Trophoblast cell (in vitro differentiated cells and primary cell): Measurements from ENCODE around the gene CXCL3.

Source experiments
- DNase-seq, 2 donors: peaks; one replicate each; pipeline ENCODE4 v3.0.0-alpha.2; 2016
- H2AFZ ChIP-seq: 2 replicates; pipeline ENCODE4 v1.6.1; 2013; ENCODE audit warnings: low read length, moderate library complexity, mild to moderate bottlenecking; ENCODE audit not compliant: insufficient read depth, poor library complexity
- H2AK5ac ChIP-seq: 2 replicates; pipeline ENCODE4 v1.6.1; 2013; ENCODE audit warnings: mild to moderate bottlenecking, low read length
- H2BK120ac ChIP-seq: 2 replicates; pipeline ENCODE4 v1.6.1; 2013; ENCODE audit warnings: low read length, mild to moderate bottlenecking, moderate library complexity; ENCODE audit not compliant: insufficient read depth, poor library complexity
- H2BK12ac ChIP-seq: 2 replicates; pipeline ENCODE4 v1.6.1; 2013; ENCODE audit warnings: mild to moderate bottlenecking, low read length, moderate library complexity
- H2BK5ac ChIP-seq: 2 replicates; pipeline ENCODE4 v1.6.1; 2013; ENCODE audit warnings: low read length, low read depth, moderate library complexity, mild to moderate bottlenecking; ENCODE audit not compliant: poor library complexity
- H3K14ac ChIP-seq: 2 replicates; pipeline ENCODE4 v1.6.1; 2013; ENCODE audit warnings: mild to moderate bottlenecking, low read length
- H3K18ac ChIP-seq: 2 replicates; pipeline ENCODE4 v1.6.1; 2013; ENCODE audit warnings: mild to moderate bottlenecking, low read length
- H3K23ac ChIP-seq: 2 replicates; pipeline ENCODE4 v1.6.1; 2013; ENCODE audit warnings: low read length
- H3K27ac ChIP-seq: 2 replicates; pipeline ENCODE4 v1.5.1; 2013; ENCODE audit warnings: low read depth, mild to moderate bottlenecking, inconsistent platforms, low read length, moderate library complexity
- H3K27me3 ChIP-seq: 2 replicates; pipeline ENCODE4 v1.6.1; 2013; ENCODE audit warnings: inconsistent platforms, mild to moderate bottlenecking, low read length, moderate library complexity; ENCODE audit not compliant: insufficient read depth
- H3K36me3 ChIP-seq, 2 experiments: 1 replicate in 1 of 2; 2 replicates in 1 of 2; pipeline ENCODE4 v1.6.1; 2013; ENCODE audit warnings: low read length in 2 of 2, mild to moderate bottlenecking in 2 of 2, moderate library complexity in 1 of 2; ENCODE audit not compliant: insufficient read depth in 2 of 2, control insufficient read depth in 1 of 2
- H3K4ac ChIP-seq: 2 replicates; pipeline ENCODE4 v1.6.1; 2013; ENCODE audit warnings: low read depth, mild to moderate bottlenecking, low read length, moderate library complexity
- H3K4me1 ChIP-seq, 2 experiments: 1 replicate in 1 of 2; 2 replicates in 1 of 2; pipeline ENCODE4 v1.6.1; 2013; ENCODE audit warnings: low read length in 2 of 2, mild to moderate bottlenecking in 2 of 2, moderate library complexity in 1 of 2; ENCODE audit not compliant: insufficient read depth in 2 of 2, control insufficient read depth in 1 of 2
- H3K4me2 ChIP-seq: 2 replicates; pipeline ENCODE4 v1.6.1; 2013; ENCODE audit warnings: inconsistent platforms, mild to moderate bottlenecking, low read length, moderate library complexity
- H3K4me3 ChIP-seq: 2 replicates; pipeline ENCODE4 v1.5.1; 2013; ENCODE audit warnings: mild to moderate bottlenecking, low read depth, low read length, inconsistent platforms
- H3K79me1 ChIP-seq: one replicate; pipeline ENCODE4 v1.6.1; 2013; ENCODE audit warnings: low read length
- H3K79me2 ChIP-seq: 2 replicates; pipeline ENCODE4 v1.6.1; 2013; ENCODE audit warnings: low read length, mild to moderate bottlenecking; ENCODE audit not compliant: control insufficient read depth, insufficient read depth, poor library complexity
- H3K9ac ChIP-seq: 2 replicates; pipeline ENCODE4 v1.6.1; 2013; ENCODE audit warnings: mild to moderate bottlenecking, low read length
- H3K9me3 ChIP-seq: 2 replicates; pipeline ENCODE4 v1.6.1; 2013; ENCODE audit warnings: low read depth, mild to moderate bottlenecking, control low read depth, inconsistent platforms, low read length; ENCODE audit not compliant: insufficient read depth
- H4K12ac ChIP-seq: 2 replicates; pipeline ENCODE4 v1.6.1; 2013; ENCODE audit warnings: low read depth, mild to moderate bottlenecking, low read length, moderate library complexity
- H4K8ac ChIP-seq: 2 replicates; pipeline ENCODE4 v1.6.1; 2013; ENCODE audit warnings: low read depth, mild to moderate bottlenecking, low read length, moderate library complexity
- H4K91ac ChIP-seq: one replicate; pipeline ENCODE4 v1.6.1; 2013; ENCODE audit warnings: low read depth, mild to moderate bottlenecking, low read length, moderate library complexity
- WGBS: extraction: QIAGEN DNeasy Blood & Tissue Kit; methylation state at CpG from one replicate; pipeline ENCODE4 v1.1.7; 2013; ENCODE audit warnings: missing lambda C conversion rate; ENCODE audit not compliant: insufficient read length, insufficient coverage; ENCODE audit errors: extremely low coverage; 5-methylcytosine and 5-hydroxymethylcytosine counted together

Gene CXCL3

GRCh38 chr4:74055498-74055897, 17.0 kb upstream of the CXCL3 start:
- Histone ChIP-seq H3K14ac (no peak overlapping the region), H3K36me3 (no peaks in the 10 kb centered on the region), H2AFZ (no peak overlapping the region), H4K91ac (no peak overlapping the region), H3K27ac (no peak overlapping the region), H3K18ac (no peak overlapping the region), H3K9me3 (no peaks in the 10 kb centered on the region), H2BK12ac (no peak overlapping the region), H3K4me1 (no peaks in the 10 kb centered on the region), H3K23ac (no peak overlapping the region), H3K79me2 (no peaks in the 10 kb centered on the region), H3K27me3 (no peaks in the 10 kb centered on the region), H4K8ac (no peak overlapping the region), H2AK5ac (no peak overlapping the region), H3K4me2 (no peak overlapping the region), H3K79me1 (no peaks in the 10 kb centered on the region), H3K4ac (no peak overlapping the region), H2BK5ac (no peak overlapping the region), H4K12ac (no peak overlapping the region), H3K4me3 (no peak overlapping the region), H2BK120ac (no peak overlapping the region), H3K9ac (no peak overlapping the region)
- WGBS = no CpG with 5 or more reads among the region's 3 CpGs
- DNase-seq = no peak

- H3K18ac ChIP-seq = no peak overlapping the region
- no peak overlapping the region for H2BK120ac ChIP-seq
- WGBS = no CpG with 5 or more reads among the region's 2 CpGs
- H4K8ac ChIP-seq = no peak overlapping the region
- no peaks in the 10 kb centered on the region for H3K36me3 ChIP-seq
- no peak overlapping the region for H4K12ac ChIP-seq
- H3K4ac ChIP-seq = no peak overlapping the region
- H3K79me2 ChIP-seq = no peaks in the 10 kb centered on the region
- H2AK5ac ChIP-seq = no peak overlapping the region
- no peaks in the 10 kb centered on the region for H3K4me1 ChIP-seq
- H4K91ac ChIP-seq = no peak overlapping the region
- H2AFZ ChIP-seq = no peak overlapping the region
- no peak for DNase-seq
- no peak overlapping the region for H2BK12ac ChIP-seq
- H3K14ac ChIP-seq = no peak overlapping the region
- no peak overlapping the region for H3K9ac ChIP-seq
- no peaks in the 10 kb centered on the region for H3K9me3 ChIP-seq
- H3K27me3 ChIP-seq = no peaks in the 10 kb centered on the region
- no peak overlapping the region for H2BK5ac ChIP-seq
- H3K79me1 ChIP-seq = no peaks in the 10 kb centered on the region
- H3K23ac ChIP-seq = no peak overlapping the region
- no peak overlapping the region for H3K4me3 ChIP-seq
- H3K4me2 ChIP-seq = no peak overlapping the region
- H3K27ac ChIP-seq = no peak overlapping the region
Measured at GRCh38 chr4:74055096-74055495, 16.6 kb upstream of the CXCL3 start.

DNA sequence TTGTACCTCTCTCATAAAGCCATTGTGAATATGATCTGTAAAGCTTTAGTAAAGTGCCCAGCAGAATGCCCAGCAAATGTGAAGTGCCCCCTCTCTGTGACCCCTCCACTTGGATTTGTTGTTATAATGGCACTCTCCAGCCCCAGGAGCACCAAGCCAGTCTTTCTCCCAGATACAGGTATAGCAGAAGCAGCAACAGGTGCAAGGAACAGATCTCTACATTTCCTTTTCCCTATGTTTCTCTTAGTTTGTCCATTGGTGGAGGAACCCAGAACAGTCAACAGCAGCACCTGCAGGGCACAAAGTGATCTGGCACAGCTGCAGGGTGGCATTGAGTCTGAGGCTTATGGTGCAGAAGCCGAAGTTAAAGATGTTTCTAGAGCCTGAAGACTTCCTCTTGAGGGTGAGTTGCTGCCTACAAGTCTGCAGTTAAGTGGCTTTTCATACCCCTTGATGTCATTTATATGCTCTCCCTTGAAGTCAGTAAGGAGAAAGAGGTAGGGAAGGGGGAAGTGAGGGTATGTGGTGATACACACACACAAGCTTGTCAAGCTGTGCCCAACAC, 16.1 kb upstream of the CXCL3 start:
- Histone ChIP-seq H3K23ac (no peak overlapping the region), H3K27me3 (no peaks in the 10 kb centered on the region), H3K9ac (no peak overlapping the region), H2BK5ac (no peak overlapping the region), H3K9me3 (no peaks in the 10 kb centered on the region), H2AFZ (no peak overlapping the region), H2BK12ac (no peak overlapping the region), H3K27ac (no peak overlapping the region), H3K18ac (no peak overlapping the region), H3K36me3 (no peaks in the 10 kb centered on the region), H3K4me1 (no peaks in the 10 kb centered on the region), H3K4ac (no peak overlapping the region), H4K91ac (no peak overlapping the region), H4K12ac (no peak overlapping the region), H3K4me3 (no peak overlapping the region), H3K14ac (no peak overlapping the region), H3K79me2 (no peaks in the 10 kb centered on the region), H3K79me1 (no peaks in the 10 kb centered on the region), H2BK120ac (no peak overlapping the region), H3K4me2 (no peak overlapping the region), H4K8ac (no peak overlapping the region), H2AK5ac (no peak overlapping the region)
- WGBS = no CpG with 5 or more reads among the region's 1 CpG
- DNase-seq = no peak

- WGBS = no CpG with 5 or more reads among the region's 1 CpG
- H3K4me3 ChIP-seq = no peak overlapping the region
Measured at GRCh38 chr4:74047152-74047551, 8.7 kb upstream of the CXCL3 start.

More at GRCh38 chr4:74047152-74047551, 8.7 kb upstream of the CXCL3 start:
- no peaks in the 10 kb centered on the region for H3K4me1 ChIP-seq
- no peaks in the 10 kb centered on the region for H3K9me3 ChIP-seq
- H4K12ac ChIP-seq = no peak overlapping the region
- no peak overlapping the region for H2BK12ac ChIP-seq
- no peak overlapping the region for H3K4ac ChIP-seq
- no peaks in the 10 kb centered on the region for H3K27me3 ChIP-seq
- no peaks in the 10 kb centered on the region for H3K79me2 ChIP-seq
- no peaks in the 10 kb centered on the region for H3K79me1 ChIP-seq
- H4K8ac ChIP-seq = no peak overlapping the region
- no peak overlapping the region for H3K14ac ChIP-seq
- H3K23ac ChIP-seq = no peak overlapping the region
- no peak overlapping the region for H3K4me2 ChIP-seq
- H2AFZ ChIP-seq = no peak overlapping the region
- H2BK5ac ChIP-seq = no peak overlapping the region
- H3K9ac ChIP-seq = no peak overlapping the region
- no peak for DNase-seq
- no peaks in the 10 kb centered on the region for H3K36me3 ChIP-seq
- no peak overlapping the region for H3K27ac ChIP-seq
- no peak overlapping the region for H2BK120ac ChIP-seq
- H2AK5ac ChIP-seq = no peak overlapping the region
- H4K91ac ChIP-seq = no peak overlapping the region
- no peak overlapping the region for H3K18ac ChIP-seq
